H1 (cell line): ENCODE data around the gene NTRK2. TPM values are rescaled to one million over a fixed set of nuclear protein-coding genes. Genes with fewer than 3 reads are reported as not detected.

Experiments used
- CHD7 ChIP-seq: fragments of 300-600 bp; sonication (generic); IDR thresholded peaks from 2 replicates; pipeline ENCODE4 v1.7.1; 2012; ENCODE audit warnings: low read length, moderate library complexity, mild to moderate bottlenecking, inconsistent platforms; ENCODE audit not compliant: insufficient replicate concordance
- NANOG ChIP-seq: IDR thresholded peaks from 2 replicates; pipeline ENCODE4 v1.6.1; 2011; ENCODE audit warnings: low read length, low read depth, mild to moderate bottlenecking, inconsistent platforms; ENCODE audit not compliant: insufficient read depth, poor library complexity, severe bottlenecking
- NRF1 ChIP-seq: IDR thresholded peaks from 2 replicates; pipeline ENCODE4 v1.6.1; 2011; ENCODE audit warnings: mild to moderate bottlenecking, low read depth, low read length, improper control_type of control experiment
- polyA plus RNA-seq, 7 experiments: library from polyadenylated mRNA; depleted of rRNA in 3 of 7; stranded (reverse) in 5 of 7; unstranded in 2 of 7; fragments of >200 nt in 5 of 7; fragments of 200-250 nt in 2 of 7; gene quantifications; 1 replicate in 5 of 7; 2 replicates in 1 of 7; 4 replicates in 1 of 7; pipeline versions ENCODE4 v1.2.1 to v1.2.3, GENCODE V29; 2011 to 2013; ENCODE audit warnings: missing spikeins in 2 of 7, mixed read lengths in 2 of 7
- total RNA-seq: library from RNA; stranded (reverse); fragmentation: NEBNext Ultra II Directional; extraction: Animal tissue kit (Norgen Biotek cat#: 25700); gene quantifications from 2 replicates; pipeline ENCODE4 v1.2.1, GENCODE V29; 2021
- TF ChIP-seq, protein P1 (sequence below), 3 experiments: IDR thresholded peaks; 1 replicate in 2 of 3; 2 replicates in 1 of 3; pipeline versions ENCODE4 v1.5.1 to v1.6.1; 2011; ENCODE audit warnings: low read length in 3 of 3, mild to moderate bottlenecking in 3 of 3, inconsistent platforms in 2 of 3, low read depth in 1 of 3, moderate library complexity in 1 of 3; ENCODE audit not compliant: insufficient read depth in 1 of 3; ENCODE audit errors: control extremely low read depth in 1 of 3

The NTRK2 gene
- total and polyA plus RNA-seq, 2 of the 8 experiments (the other 6 are each of a cell fraction or from before 2014, with no cell fraction given), result 0.03 to 0.04 TPM

DNA sequence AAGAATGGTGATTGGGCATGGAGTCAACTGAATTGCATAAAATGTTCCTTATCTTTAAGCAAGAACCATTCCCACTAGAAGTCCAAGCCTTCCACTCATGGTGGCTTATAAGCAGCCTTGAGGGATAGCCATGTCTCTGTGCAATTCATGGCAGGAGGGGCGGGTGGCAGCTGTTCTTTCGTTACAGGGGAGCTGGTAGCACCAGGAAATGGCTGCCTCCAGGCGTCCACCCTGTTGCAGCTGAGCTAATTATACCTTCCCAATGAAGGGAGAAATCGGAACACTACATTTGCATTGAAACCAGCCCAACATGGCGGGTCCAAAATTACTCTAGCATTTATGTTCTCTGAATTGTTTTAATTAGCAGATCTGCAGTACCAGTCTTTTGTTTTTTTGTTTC lies 289.8 kb downstream of the NTRK2 start (continued):
- TF ChIP-seq, protein P1, sequence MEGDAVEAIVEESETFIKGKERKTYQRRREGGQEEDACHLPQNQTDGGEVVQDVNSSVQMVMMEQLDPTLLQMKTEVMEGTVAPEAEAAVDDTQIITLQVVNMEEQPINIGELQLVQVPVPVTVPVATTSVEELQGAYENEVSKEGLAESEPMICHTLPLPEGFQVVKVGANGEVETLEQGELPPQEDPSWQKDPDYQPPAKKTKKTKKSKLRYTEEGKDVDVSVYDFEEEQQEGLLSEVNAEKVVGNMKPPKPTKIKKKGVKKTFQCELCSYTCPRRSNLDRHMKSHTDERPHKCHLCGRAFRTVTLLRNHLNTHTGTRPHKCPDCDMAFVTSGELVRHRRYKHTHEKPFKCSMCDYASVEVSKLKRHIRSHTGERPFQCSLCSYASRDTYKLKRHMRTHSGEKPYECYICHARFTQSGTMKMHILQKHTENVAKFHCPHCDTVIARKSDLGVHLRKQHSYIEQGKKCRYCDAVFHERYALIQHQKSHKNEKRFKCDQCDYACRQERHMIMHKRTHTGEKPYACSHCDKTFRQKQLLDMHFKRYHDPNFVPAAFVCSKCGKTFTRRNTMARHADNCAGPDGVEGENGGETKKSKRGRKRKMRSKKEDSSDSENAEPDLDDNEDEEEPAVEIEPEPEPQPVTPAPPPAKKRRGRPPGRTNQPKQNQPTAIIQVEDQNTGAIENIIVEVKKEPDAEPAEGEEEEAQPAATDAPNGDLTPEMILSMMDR (IDR thresholded peaks at IDR 0.05; ENCODE audit: control extremely low read depth in 1 of 3, insufficient read depth in 1 of 3, low read depth in 1 of 3, low read length in 3 of 3), result no peak
- no peak for TF ChIP-seq NRF1
- no peak for TF ChIP-seq NANOG
- no peak for TF ChIP-seq CHD7
